Activated CD4-positive, alpha-beta T cell treated with anti-CD3 and anti-CD28 coated beads, Interleukin-2, amount 10 ng/mL, durations not matched to agents 24 days and 14 days (primary cell): Measurements from ENCODE around the gene RBMS3. TPM values are rescaled to one million over a fixed set of nuclear protein-coding genes. Genes with fewer than 3 reads are reported as not detected.

Experiments
- DNase-seq: peaks from one replicate; pipeline ENCODE4 v3.0.0; 2022
- H3K27ac Mint-ChIP-seq: one replicate; pipeline ENCODE4 v1.8.0; 2022; ENCODE audit warnings: mild to moderate bottlenecking, mixed read lengths
- H3K27me3 Mint-ChIP-seq: one replicate; pipeline ENCODE4 v1.8.0; 2022; ENCODE audit warnings: mixed read lengths
- H3K36me3 Mint-ChIP-seq: one replicate; pipeline ENCODE4 v1.8.0; 2022; ENCODE audit warnings: low read depth, mild to moderate bottlenecking, mixed read lengths
- H3K4me1 Mint-ChIP-seq: one replicate; pipeline ENCODE4 v1.8.0; 2021; ENCODE audit warnings: mixed read lengths
- H3K4me3 Mint-ChIP-seq: one replicate; pipeline ENCODE4 v1.8.0; 2022; ENCODE audit warnings: mild to moderate bottlenecking, moderate library complexity, mixed read lengths
- H3K9me3 Mint-ChIP-seq: one replicate; pipeline ENCODE4 v1.8.0; 2021; ENCODE audit warnings: mixed read lengths
- intact Hi-C: fragments of 100-400 bp; cut with micrococcal nuclease; formaldehyde crosslinking; loops from one replicate; pipeline ENCODE4 v1.15.1; 2023
- total RNA-seq: library from RNA; stranded (reverse); gene quantifications from 2 replicates; pipeline ENCODE4 v1.2.3, GENCODE V29; 2022

Gene RBMS3
- total RNA-seq, 1 donor from 2014 or later, result 4.3 TPM

DNA sequence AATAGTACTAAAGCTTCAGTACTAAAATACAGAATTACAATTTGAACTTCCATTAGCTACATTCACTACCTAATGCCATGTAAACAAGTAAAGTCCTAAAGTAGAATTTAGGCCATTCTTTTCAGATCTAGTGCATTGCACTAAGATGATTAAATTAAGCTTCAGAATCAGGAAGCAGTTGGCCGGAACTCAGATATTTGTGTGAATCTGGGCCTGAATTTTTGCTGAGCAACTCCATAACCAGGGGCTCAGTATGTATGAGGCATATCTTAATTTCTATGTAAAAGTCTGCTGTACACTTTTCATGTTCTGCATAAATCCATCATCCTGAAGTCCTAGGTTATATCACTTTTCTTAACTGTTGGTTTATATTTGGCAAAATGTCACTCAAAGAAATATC lies 246.4 kb downstream of the RBMS3 start:
- Mint-ChIP-seq H3K36me3 (no peaks in the 10 kb centered on the region), H3K27ac (no peak overlapping the region), H3K27me3 (no peaks in the 10 kb centered on the region), H3K9me3 (no peaks in the 10 kb centered on the region), H3K4me3 (no peak overlapping the region), H3K4me1 (no peaks in the 10 kb centered on the region)
- no peak for DNase-seq
- intact Hi-C loops, result no loop called here

DNA sequence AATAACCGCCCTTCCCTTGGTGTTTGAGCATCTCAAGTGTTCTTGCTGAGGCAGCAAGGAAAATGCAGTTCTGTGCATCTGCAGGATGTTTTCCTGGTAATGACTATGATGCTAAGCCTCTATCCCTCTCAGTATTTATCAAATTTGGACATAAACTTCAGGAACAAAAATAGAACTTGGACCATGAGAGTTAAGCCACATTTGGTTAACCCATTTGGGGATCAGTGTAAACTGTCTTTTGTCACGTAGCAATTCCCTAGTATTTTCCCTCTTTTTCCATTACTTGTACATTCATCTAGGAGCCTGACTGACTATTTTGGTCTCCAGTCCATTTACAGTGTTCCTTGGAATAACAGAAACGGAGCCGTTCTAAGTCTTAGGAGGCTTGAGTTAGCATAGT lies 250.8 kb downstream of the RBMS3 start:
- Mint-ChIP-seq H3K36me3 (no peaks in the 10 kb centered on the region), H3K9me3 (no peaks in the 10 kb centered on the region), H3K4me1 (no peaks in the 10 kb centered on the region), H3K4me3 (no peak overlapping the region), H3K27me3 (no peaks in the 10 kb centered on the region), H3K27ac (no peak overlapping the region)
- intact Hi-C loops, result no loop called here
- DNase-seq, result no peak

DNA sequence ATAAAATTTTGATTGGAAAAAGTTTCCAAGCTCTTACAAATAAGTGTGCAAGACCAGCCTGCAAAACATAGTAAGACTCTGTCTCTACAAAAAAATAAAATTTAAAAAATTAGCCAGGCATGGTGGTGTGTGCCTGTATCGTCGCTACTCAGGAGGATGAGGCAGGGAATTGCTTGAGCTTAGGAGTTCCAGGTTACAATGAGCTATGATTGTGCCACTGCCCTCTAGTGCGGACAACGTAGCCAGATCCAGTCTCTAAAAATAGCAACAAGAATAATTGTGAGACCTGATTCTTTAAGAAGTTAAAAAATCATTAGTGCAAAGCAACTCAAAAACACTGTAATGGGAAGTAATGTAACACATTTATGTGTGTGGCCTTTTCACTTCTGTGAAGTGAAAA lies 251.6 kb downstream of the RBMS3 start:
- Mint-ChIP-seq H3K27ac (no peak overlapping the region), H3K4me1 (no peaks in the 10 kb centered on the region), H3K36me3 (no peaks in the 10 kb centered on the region), H3K27me3 (no peaks in the 10 kb centered on the region), H3K9me3 (no peaks in the 10 kb centered on the region), H3K4me3 (no peak overlapping the region)
- DNase-seq, result no peak
- intact Hi-C loops, result no loop called here

DNA sequence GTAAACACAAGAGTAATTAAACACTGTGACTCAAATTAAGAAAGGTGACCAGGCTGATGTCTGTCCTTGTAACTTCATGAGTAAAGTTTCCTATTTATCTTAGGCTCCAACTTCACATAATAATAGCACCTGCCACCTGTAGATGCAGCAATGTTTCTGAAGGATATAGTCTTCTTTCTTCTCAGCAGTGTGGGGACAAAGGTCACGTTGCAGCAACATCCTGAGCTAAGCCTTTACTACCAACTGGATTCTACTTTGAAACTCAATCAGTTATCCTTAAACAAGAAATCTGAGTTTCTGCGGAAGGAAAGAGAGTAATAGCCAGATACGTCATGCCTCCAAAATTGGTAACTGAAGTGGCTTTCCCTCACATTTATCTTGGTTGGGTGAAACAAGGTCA lies 253.1 kb downstream of the RBMS3 start:
- Mint-ChIP-seq H3K27me3 (no peaks in the 10 kb centered on the region), H3K4me3 (no peak overlapping the region)

DNA sequence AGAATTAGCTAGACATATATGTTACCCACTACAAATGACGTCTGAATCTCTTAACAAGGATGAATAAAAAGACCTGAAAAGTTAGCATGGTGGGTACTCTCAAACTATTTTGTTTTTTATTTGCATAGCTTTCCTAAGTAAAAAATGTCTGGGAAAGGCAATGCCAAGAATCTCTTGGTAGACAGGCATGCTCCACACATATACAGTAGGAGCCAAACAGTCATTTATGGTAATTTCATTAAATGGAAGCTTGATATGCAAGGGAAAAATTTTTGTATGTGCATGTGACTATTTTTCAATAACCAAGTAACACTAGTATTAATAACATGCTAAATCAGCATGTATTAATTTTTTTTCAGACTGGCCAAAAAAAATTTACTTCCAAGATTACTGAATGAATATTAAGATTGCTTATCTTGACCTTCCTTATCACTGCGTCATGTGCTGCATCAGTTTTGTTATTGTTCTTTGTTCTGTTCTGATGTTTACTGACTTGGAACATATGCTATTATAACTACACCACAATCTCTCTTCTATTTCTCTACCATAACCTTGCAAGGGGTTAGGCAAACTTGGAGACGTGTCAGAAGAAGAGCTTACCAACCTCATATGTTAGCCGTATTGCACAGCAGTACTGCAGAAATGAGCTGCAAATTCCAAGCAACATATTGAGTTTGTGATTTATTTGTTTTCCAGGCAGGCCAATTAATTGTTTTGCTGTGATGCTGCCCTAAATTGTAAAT lies 255.3 kb downstream of the RBMS3 start:
- no peaks in the 10 kb centered on the region for H3K27me3 Mint-ChIP-seq

More for the DNA sequence above, 253.1 kb downstream of the RBMS3 start:
- H3K4me1 Mint-ChIP-seq, result no peaks in the 10 kb centered on the region
- intact Hi-C loops, result no loop called here
- no peaks in the 10 kb centered on the region for H3K9me3 Mint-ChIP-seq
- no peak overlapping the region for H3K27ac Mint-ChIP-seq
- no peaks in the 10 kb centered on the region for H3K36me3 Mint-ChIP-seq
- no peak for DNase-seq

DNA sequence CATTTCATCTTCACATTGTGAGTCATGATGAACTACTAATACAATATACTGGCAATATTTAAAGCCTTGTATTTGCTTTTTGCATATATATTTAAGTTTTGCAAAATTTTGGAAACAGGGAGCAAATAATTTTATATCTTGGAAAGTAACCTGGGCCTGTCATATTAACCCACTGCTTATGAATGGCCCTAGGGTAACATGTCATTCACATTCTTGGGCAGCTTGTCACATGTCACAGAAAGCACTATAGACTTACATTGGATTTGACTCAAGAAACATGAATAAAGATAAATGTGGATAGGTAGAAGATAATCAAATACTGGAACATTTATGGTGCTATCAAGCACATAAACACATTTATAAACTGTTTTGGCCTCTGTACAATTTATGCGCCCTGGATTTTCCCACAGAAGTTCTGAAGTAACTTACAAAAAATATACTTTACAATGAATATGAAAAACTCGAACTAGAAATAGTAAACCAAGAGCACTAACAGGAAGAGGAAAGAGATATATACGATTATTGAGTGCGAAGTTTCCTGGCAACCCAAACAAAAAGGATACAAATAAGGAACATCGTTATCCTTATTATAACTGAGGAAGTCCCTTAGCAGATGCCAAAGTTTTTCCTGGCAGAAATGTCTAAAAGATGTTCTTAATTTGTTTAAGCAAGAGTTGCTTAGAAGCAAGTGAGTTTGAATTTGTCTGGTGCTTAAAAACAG lies 257.2 kb downstream of the RBMS3 start:
- no peaks in the 10 kb centered on the region for H3K36me3 Mint-ChIP-seq
- DNase-seq, result no peak
- H3K4me3 Mint-ChIP-seq, result no peak overlapping the region
- no peak overlapping the region for H3K27ac Mint-ChIP-seq
- H3K4me1 Mint-ChIP-seq, result no peaks in the 10 kb centered on the region
- H3K9me3 Mint-ChIP-seq, result no peaks in the 10 kb centered on the region
- no peaks in the 10 kb centered on the region for H3K27me3 Mint-ChIP-seq
- intact Hi-C loops, result no loop called here

More for the DNA sequence above, 255.3 kb downstream of the RBMS3 start:
- no peaks in the 10 kb centered on the region for H3K4me1 Mint-ChIP-seq
- intact Hi-C loops, result no loop called here
- DNase-seq, result no peak
- H3K27ac Mint-ChIP-seq, result no peak overlapping the region
- H3K4me3 Mint-ChIP-seq, result no peak overlapping the region
- no peaks in the 10 kb centered on the region for H3K9me3 Mint-ChIP-seq
- H3K36me3 Mint-ChIP-seq, result no peaks in the 10 kb centered on the region

DNA sequence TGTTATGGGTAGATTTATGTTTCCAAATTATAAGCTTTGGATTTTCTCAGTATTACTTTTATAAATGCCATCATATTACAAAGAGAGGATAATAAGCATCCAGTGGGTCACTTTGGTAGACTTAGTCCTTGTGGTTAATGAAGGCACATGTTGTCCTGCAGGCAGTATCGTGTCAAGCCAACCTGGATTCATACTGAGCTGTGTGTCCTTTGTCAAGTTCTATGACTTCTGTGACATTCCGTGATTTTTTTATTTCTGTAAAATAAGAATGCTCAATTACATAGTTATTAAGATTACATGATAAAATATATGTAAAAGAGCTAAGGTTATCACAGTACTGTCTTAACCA lies 257.7 kb downstream of the RBMS3 start:
- Mint-ChIP-seq H3K9me3 (no peaks in the 10 kb centered on the region), H3K27ac (no peak overlapping the region), H3K4me1 (no peaks in the 10 kb centered on the region), H3K27me3 (no peaks in the 10 kb centered on the region), H3K36me3 (no peaks in the 10 kb centered on the region), H3K4me3 (no peak overlapping the region)
- no peak for DNase-seq
- intact Hi-C loops, result no loop called here

DNA sequence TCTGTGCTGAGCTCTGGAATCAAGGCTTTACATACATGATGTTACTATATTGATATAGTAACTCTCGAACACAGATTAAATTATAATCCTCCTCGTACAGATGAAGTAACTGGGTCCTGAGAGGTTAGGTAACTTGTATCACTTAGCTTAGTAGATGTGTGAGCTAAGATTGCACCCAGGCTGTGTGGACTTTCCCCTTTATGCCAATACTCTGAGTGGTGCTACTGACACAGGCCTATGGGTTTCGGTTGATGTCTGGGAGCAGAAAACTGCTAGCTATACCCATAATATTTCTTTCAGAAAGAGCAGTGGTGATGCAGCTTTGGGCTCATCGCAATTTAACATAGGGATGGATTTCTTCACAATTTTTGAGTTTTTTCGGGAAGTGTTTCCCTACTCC lies 259.7 kb downstream of the RBMS3 start:
- H3K4me1 Mint-ChIP-seq, result no peaks in the 10 kb centered on the region
- no peaks in the 10 kb centered on the region for H3K9me3 Mint-ChIP-seq
- intact Hi-C loops, result no loop called here
- no peak overlapping the region for H3K4me3 Mint-ChIP-seq
- H3K27me3 Mint-ChIP-seq, result no peaks in the 10 kb centered on the region
- no peak for DNase-seq
- H3K27ac Mint-ChIP-seq, result no peak overlapping the region
- H3K36me3 Mint-ChIP-seq, result no peaks in the 10 kb centered on the region

DNA sequence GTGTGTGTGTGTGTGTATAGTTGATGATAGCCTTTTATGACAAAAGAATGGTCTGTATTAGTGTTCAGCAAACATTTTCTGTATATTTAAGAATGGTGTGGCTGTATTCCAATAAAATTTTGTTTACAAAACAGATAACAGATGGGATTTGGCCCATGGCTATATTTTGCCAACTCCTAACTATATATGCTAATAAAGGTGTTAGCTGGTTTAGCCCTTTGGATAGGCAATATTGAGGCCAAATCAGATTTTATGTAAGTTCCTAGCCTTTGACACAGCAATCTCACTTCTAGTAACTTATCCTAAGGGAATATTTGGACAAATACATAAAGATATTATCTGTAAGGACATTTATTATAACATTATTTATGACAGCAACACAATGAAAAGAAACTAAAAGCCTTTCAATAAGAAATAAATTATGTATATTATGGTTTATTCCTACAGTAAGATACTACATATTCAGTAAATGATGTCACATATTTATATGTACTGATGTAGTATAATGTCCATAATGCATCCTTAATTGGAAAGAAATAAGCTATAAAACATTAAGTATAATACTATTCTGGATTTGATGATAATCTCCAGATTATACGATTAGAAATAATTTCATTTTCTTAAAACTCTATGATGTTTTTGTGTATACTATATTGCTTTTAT lies 264.0 kb downstream of the RBMS3 start:
- Mint-ChIP-seq H3K27ac (no peak overlapping the region), H3K4me3 (no peak overlapping the region), H3K9me3 (no peaks in the 10 kb centered on the region), H3K36me3 (no peaks in the 10 kb centered on the region), H3K27me3 (no peaks in the 10 kb centered on the region), H3K4me1 (no peaks in the 10 kb centered on the region)
- intact Hi-C loops, result no loop called here
- no peak for DNase-seq

DNA sequence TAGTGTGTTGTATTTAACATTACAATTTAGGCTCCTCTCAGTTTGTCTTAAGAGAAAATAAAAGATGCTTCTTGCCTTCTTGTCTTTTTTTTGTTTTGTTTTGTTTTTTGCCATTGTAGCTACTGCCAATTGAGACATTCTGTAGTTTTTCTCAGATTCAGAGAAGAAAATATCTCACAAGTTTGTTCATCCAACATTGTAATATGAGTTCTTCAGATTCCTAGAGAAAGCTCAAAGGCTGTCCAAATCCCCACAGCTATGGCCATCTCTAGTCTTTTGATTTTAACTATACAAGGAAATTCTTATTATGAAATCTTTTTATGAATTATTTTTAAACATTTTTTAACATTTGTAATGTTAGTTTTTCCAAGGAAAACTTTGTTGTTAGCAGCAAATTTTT lies 264.7 kb downstream of the RBMS3 start:
- Mint-ChIP-seq H3K27ac (no peak overlapping the region), H3K4me1 (no peaks in the 10 kb centered on the region), H3K9me3 (no peaks in the 10 kb centered on the region), H3K27me3 (no peaks in the 10 kb centered on the region), H3K36me3 (no peaks in the 10 kb centered on the region), H3K4me3 (no peak overlapping the region)
- intact Hi-C loops, result no loop called here
- no peak for DNase-seq

DNA sequence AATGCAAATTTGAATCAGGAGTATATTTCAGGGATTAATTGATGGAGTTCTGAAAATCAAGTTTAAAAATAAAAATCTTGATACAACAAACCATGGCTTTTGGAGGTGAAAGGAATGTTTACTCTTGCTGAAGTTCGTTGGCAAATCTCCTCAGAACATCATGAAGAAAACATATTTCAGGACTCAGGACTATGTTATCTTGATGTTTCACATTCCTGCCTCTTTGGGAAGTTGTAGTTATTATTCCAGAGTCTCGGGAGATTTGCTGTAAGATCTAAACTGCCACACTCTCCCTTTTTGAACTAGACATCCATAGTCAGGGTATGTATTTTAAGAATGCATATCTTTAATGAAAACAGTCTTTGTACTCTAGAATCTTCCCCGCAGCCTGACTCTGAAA lies 271.2 kb downstream of the RBMS3 start:
- DNase-seq, result no peak
- Mint-ChIP-seq H3K4me1 (peaks cover 5% of the 10 kb centered on the region), H3K9me3 (no peaks in the 10 kb centered on the region), H3K4me3 (no peak overlapping the region), H3K27me3 (no peaks in the 10 kb centered on the region), H3K27ac (no peak overlapping the region), H3K36me3 (no peaks in the 10 kb centered on the region)
- intact Hi-C loops, result loop anchor here (10.0 kb wide), 1 partner anchor 167 kb away; no protein-coding TSS in a partner anchor

DNA sequence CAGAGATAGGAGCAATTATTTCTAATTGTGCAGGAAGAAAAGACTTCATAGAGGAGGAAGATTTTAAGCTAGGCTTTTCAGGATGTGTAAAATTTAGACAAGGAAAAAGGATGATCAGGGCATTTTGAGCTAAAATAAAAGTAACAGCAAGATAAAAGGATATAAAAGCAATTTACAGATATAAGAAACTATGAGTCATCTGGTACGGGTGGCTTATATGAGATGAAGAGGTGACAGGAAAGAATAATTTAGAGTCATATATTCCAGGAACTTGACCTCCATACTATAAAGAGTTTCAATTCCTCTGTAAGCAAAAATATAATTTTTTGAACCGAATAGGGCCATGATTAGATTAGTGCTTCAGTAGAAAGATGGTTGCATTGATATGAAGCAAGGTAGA lies 273.7 kb downstream of the RBMS3 start:
- intact Hi-C loops, result loop anchor here (10.0 kb wide), 1 partner anchor 170 kb away; no protein-coding TSS in a partner anchor
- Mint-ChIP-seq H3K4me1 (peaks cover 8% of the 10 kb centered on the region), H3K27me3 (no peaks in the 10 kb centered on the region), H3K27ac (no peak overlapping the region), H3K36me3 (no peaks in the 10 kb centered on the region), H3K4me3 (no peak overlapping the region), H3K9me3 (no peaks in the 10 kb centered on the region)
- DNase-seq, result no peak

DNA sequence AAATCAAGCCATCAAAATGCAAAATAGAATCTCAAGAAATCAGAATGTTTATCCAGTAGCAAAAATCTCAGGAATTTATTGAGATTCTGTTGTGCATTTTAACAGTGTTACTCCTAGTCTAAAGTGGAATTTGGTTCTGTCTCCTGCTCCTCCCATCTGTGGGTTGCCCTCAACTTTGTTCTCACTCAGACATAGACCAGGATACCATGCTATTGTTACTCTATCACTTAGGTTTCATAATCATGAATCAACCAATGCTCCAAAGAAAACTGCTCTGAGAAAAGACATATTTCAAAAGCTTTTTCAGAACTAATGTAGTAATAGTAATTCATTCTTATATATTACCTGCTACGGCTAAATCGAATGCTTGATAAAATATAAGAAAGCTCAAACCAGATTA lies 274.7 kb downstream of the RBMS3 start:
- Mint-ChIP-seq H3K4me3 (no peak overlapping the region), H3K27me3 (no peaks in the 10 kb centered on the region), H3K27ac (no peak overlapping the region), H3K9me3 (no peaks in the 10 kb centered on the region), H3K36me3 (no peaks in the 10 kb centered on the region), H3K4me1 (peaks cover 8% of the 10 kb centered on the region)
- intact Hi-C loops, result loop anchor here (10.0 kb wide), 1 partner anchor 171 kb away; no protein-coding TSS in a partner anchor
- no peak for DNase-seq

DNA sequence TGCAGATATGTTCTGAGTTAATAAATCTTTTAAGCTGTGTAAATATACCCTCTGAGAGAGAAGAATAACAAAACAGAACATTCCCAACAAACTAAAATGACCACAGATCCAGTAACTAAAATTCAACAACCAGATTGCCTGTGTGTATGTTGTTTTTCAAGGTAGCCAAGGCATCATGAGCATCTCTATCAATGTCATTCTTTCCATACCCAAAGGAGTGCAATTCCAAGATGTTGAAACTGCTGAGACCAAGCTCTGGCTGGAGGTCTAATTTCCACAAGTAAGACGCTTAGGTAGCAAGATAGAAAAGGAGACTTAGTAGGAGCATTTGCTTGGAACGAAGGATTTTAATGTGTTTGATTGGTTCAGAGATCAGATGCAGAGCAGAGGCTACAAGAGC lies 276.3 kb downstream of the RBMS3 start:
- Mint-ChIP-seq H3K4me3 (no peak overlapping the region), H3K36me3 (no peaks in the 10 kb centered on the region), H3K9me3 (no peaks in the 10 kb centered on the region), H3K27ac (no peak overlapping the region), H3K27me3 (no peaks in the 10 kb centered on the region), H3K4me1 (peaks cover 8% of the 10 kb centered on the region)
- no peak for DNase-seq
- intact Hi-C loops, result loop anchor here (10.0 kb wide), 1 partner anchor 172 kb away; no protein-coding TSS in a partner anchor
